ENCODE measurements around the gene KCNQ4. TPM values are rescaled to one million over a fixed set of nuclear protein-coding genes. Genes with fewer than 3 reads are reported as not detected.

Gene KCNQ4
- total RNA-seq, 1 donor from 2014 or later: 14.5 TPM

GRCh38 chr1:40884055-40884795 lies 100.6 kb downstream of the KCNQ4 start:
- intact Hi-C loops (cut with DNase I): no loop called here
- peak overlapping the region; percentile 38 to 45 for H3K4me3 ChIP-seq
- H3K9me3 ChIP-seq: no peaks in the 10 kb centered on the region
- H3K36me3 ChIP-seq: no peaks in the 10 kb centered on the region
- no peaks in the 10 kb centered on the region for H3K4me1 ChIP-seq
- DNase-seq (ENCODE audit: low spot score in 2 of 2): no peak
- H3K27ac ChIP-seq: no peak overlapping the region
- H3K27me3 ChIP-seq: peaks cover 5% of the 10 kb centered on the region
- no peak for TF ChIP-seq CTCF (IDR thresholded peaks at IDR 0.05)

- Histone ChIP-seq H3K4me3 (no peak overlapping the region), H3K9me3 (no peaks in the 10 kb centered on the region), H3K27ac (no peak overlapping the region), H3K27me3 (peaks cover 5% of the 10 kb centered on the region), H3K4me1 (no peaks in the 10 kb centered on the region), H3K36me3 (no peaks in the 10 kb centered on the region)
- TF ChIP-seq CTCF (IDR thresholded peaks at IDR 0.05): no peak
- intact Hi-C loops (cut with DNase I): no loop called here
- DNase-seq (ENCODE audit: low spot score in 2 of 2): no peak
These were observed 102.9 kb downstream of the KCNQ4 start for GRCh38 chr1:40886318-40887011.

- Histone ChIP-seq H3K4me3 (no peak overlapping the region), H3K27me3 (peaks cover 5% of the 10 kb centered on the region), H3K36me3 (no peaks in the 10 kb centered on the region), H3K27ac (no peak overlapping the region), H3K4me1 (no peaks in the 10 kb centered on the region), H3K9me3 (no peaks in the 10 kb centered on the region)
- intact Hi-C loops (cut with DNase I): no loop called here
- no peak for DNase-seq (ENCODE audit: low spot score in 2 of 2)
- TF ChIP-seq CTCF (IDR thresholded peaks at IDR 0.05): no peak
These were observed 103.4 kb downstream of the KCNQ4 start for GRCh38 chr1:40887012-40887378.

- Histone ChIP-seq H3K36me3 (no peaks in the 10 kb centered on the region), H3K9me3 (no peaks in the 10 kb centered on the region), H3K27me3 (peaks cover 5% of the 10 kb centered on the region), H3K4me1 (no peaks in the 10 kb centered on the region), H3K27ac (no peak overlapping the region), H3K4me3 (no peak overlapping the region)
- no peak for DNase-seq (ENCODE audit: low spot score in 2 of 2)
- no peak for TF ChIP-seq CTCF (IDR thresholded peaks at IDR 0.05)
- intact Hi-C loops (cut with DNase I): no loop called here
These were observed 104.1 kb downstream of the KCNQ4 start for GRCh38 chr1:40887652-40888051.

Other genes starting within 250 kb of the KCNQ4 start
- gene RIMS3, start 118.1 kb upstream of the KCNQ4 start, total RNA-seq: 43.9 TPM
- 75.9 TPM for gene NFYC, start 92.1 kb upstream of the KCNQ4 start, total RNA-seq
- gene CITED4, start 78.6 kb downstream of the KCNQ4 start, total RNA-seq: 47.6 TPM
- 33.0 TPM for gene CTPS1, start 195.9 kb downstream of the KCNQ4 start, total RNA-seq
- not detected for gene SLFNL1, start 237.9 kb downstream of the KCNQ4 start, total RNA-seq

Data from ascending aorta (tissue), 2 donors.